ENCODE data around the gene ARHGAP26.

ARHGAP26 gene

DNA sequence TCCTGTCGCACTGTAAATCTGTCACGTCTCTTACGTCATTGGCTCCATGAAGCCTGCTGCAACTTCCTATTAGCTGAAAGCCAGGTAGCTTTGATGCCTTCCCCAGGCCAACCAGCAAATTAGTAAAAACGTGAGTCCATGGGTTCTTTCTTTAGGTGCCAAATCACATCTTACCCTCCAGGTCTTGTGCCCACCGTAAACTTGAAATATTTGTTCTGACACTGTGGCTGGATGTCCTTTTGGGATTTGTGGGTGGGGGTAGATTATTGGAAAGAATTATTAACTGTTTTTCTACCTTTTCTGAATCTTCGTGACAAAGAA is 460.5 kb downstream of the ARHGAP26 start:
- Histone ChIP-seq H3K27me3 (ENCODE audit: insufficient read depth, low read length) (no peaks in the 10 kb centered on the region), H3K9me2 (ENCODE audit: low read depth, low read length) (no peaks in the 10 kb centered on the region), H3F3A (ENCODE audit: insufficient read depth, low read length) (0 out of 2 replicates have a peak, but pooled peaks cover 7% of the 10 kb centered on the region), H4K20me1 (ENCODE audit: insufficient read depth, low read length) (no peaks in the 10 kb centered on the region), H2AFZ (ENCODE audit: low read length) (no peak overlapping the region), H3K9ac (ENCODE audit: low read length) (peak overlapping the region; percentile 79), H3K4me3 (ENCODE audit: low read depth, low read length, poor library complexity, severe bottlenecking) (peak overlapping the region; percentile 42), H3K4me1 (ENCODE audit: insufficient read depth, low read length, severe bottlenecking) (peaks cover 62% of the 10 kb centered on the region), H3K79me2 (ENCODE audit: insufficient read depth, low read length) (no peaks in the 10 kb centered on the region), H3K27ac (ENCODE audit: low read depth, low read length, poor library complexity, severe bottlenecking) (peak overlapping the region; percentile 100), H3K4me2 (ENCODE audit: low read length) (peak overlapping the region; percentile 60), H3K36me3 (ENCODE audit: insufficient read depth, low read length) (no peaks in the 10 kb centered on the region), H3K9me3 (ENCODE audit: low read length) (no peaks in the 10 kb centered on the region)
- no peak for TF ChIP-seq EZH2 (IDR thresholded peaks at IDR 0.05; ENCODE audit: borderline replicate concordance, low read length)

GRCh38 chr5:143231416-143231815 is 461.2 kb downstream of the ARHGAP26 start:
- Histone ChIP-seq H3K79me2 (ENCODE audit: insufficient read depth, low read length) (no peaks in the 10 kb centered on the region), H3K27ac (ENCODE audit: low read depth, low read length, poor library complexity, severe bottlenecking) (peak overlapping the region; percentile 100), H3K27me3 (ENCODE audit: insufficient read depth, low read length) (no peaks in the 10 kb centered on the region), H4K20me1 (ENCODE audit: insufficient read depth, low read length) (no peaks in the 10 kb centered on the region), H3K9me2 (ENCODE audit: low read depth, low read length) (no peaks in the 10 kb centered on the region), H3F3A (ENCODE audit: insufficient read depth, low read length) (0 out of 2 replicates have a peak, but pooled peaks cover 7% of the 10 kb centered on the region), H3K36me3 (ENCODE audit: insufficient read depth, low read length) (no peaks in the 10 kb centered on the region), H2AFZ (ENCODE audit: low read length) (no peak overlapping the region), H3K4me1 (ENCODE audit: insufficient read depth, low read length, severe bottlenecking) (peaks cover 60% of the 10 kb centered on the region), H3K9ac (ENCODE audit: low read length) (peak overlapping the region; percentile 79; the same call in 1 of the 2 replicates), H3K4me2 (ENCODE audit: low read length) (peak overlapping the region; percentile 60; the same call in 1 of the 2 replicates), H3K4me3 (ENCODE audit: low read depth, low read length, poor library complexity, severe bottlenecking) (no peak overlapping the region), H3K9me3 (ENCODE audit: low read length) (no peaks in the 10 kb centered on the region)
- no peak for TF ChIP-seq CTCF (IDR thresholded peaks at IDR 0.05; ENCODE audit: low read length)
- TF ChIP-seq EZH2 (IDR thresholded peaks at IDR 0.05; ENCODE audit: borderline replicate concordance, low read length) = no peak

- Histone ChIP-seq H3K9ac (ENCODE audit: low read length) (no peak overlapping the region; the same call in 1 of the 2 replicates), H3F3A (ENCODE audit: insufficient read depth, low read length) (0 out of 2 replicates have a peak, but pooled peaks cover 7% of the 10 kb centered on the region), H3K79me2 (ENCODE audit: insufficient read depth, low read length) (no peaks in the 10 kb centered on the region), H3K27ac (ENCODE audit: low read depth, low read length, poor library complexity, severe bottlenecking) (peak overlapping the region; percentile 100), H2AFZ (ENCODE audit: low read length) (no peak overlapping the region), H3K9me3 (ENCODE audit: low read length) (no peaks in the 10 kb centered on the region), H3K4me1 (ENCODE audit: insufficient read depth, low read length, severe bottlenecking) (peaks cover 57% of the 10 kb centered on the region), H3K36me3 (ENCODE audit: insufficient read depth, low read length) (no peaks in the 10 kb centered on the region), H4K20me1 (ENCODE audit: insufficient read depth, low read length) (no peaks in the 10 kb centered on the region), H3K9me2 (ENCODE audit: low read depth, low read length) (no peaks in the 10 kb centered on the region), H3K4me2 (ENCODE audit: low read length) (no peak overlapping the region), H3K27me3 (ENCODE audit: insufficient read depth, low read length) (no peaks in the 10 kb centered on the region), H3K4me3 (ENCODE audit: low read depth, low read length, poor library complexity, severe bottlenecking) (no peak overlapping the region)
- TF ChIP-seq CTCF (IDR thresholded peaks at IDR 0.05; ENCODE audit: low read length) = no peak
- TF ChIP-seq EZH2 (IDR thresholded peaks at IDR 0.05; ENCODE audit: borderline replicate concordance, low read length) = no peak
These were observed 462.0 kb downstream of the ARHGAP26 start for GRCh38 chr5:143231973-143232812.
